ENCODE data around the gene RARRES2. TPM values are rescaled to one million over a fixed set of nuclear protein-coding genes. Genes with fewer than 3 reads are reported as not detected.

The RARRES2 gene
- total RNA-seq, 1 experiment from 2014 or later = 1.1 TPM

Other genes with a start within 250 kb of the RARRES2 start
- 0.47 TPM in 1 of 2 replicates, not detected in the other for gene LRRC61, start 18.3 kb downstream of the RARRES2 start, total RNA-seq (2014; rRNA removed; shearing (Covaris generic))
- gene ACTR3C, start 18.1 kb downstream of the RARRES2 start, total RNA-seq (2014; rRNA removed; shearing (Covaris generic)) = 0.07 TPM in 1 of 2 replicates, not detected in the other
- 103 and 155 TPM in 2 replicates for gene REPIN1, start 27.2 kb upstream of the RARRES2 start, total RNA-seq (2014; rRNA removed; shearing (Covaris generic))
- gene ZNF775, start 37.7 kb upstream of the RARRES2 start, total RNA-seq (2014; rRNA removed; shearing (Covaris generic)) = 2.5 and 5.3 TPM in 2 replicates
- not detected in 2 replicates for gene GIMAP8, start 109.0 kb upstream of the RARRES2 start, total RNA-seq (2014; rRNA removed; shearing (Covaris generic))
- not detected in 2 replicates for gene GIMAP7, start 173.2 kb upstream of the RARRES2 start, total RNA-seq (2014; rRNA removed; shearing (Covaris generic))
- gene GIMAP4, start 225.8 kb upstream of the RARRES2 start, total RNA-seq (2014; rRNA removed; shearing (Covaris generic)) = not detected in 2 replicates